Activated T-helper 1 cell treated with anti-CD3 and anti-CD28 coated beads, Interleukin-12 subunit alpha, Interleukin-12 subunit beta, Interleukin-2, Interleukin-4 antibody, amounts not matched to agents 30 ng/mL and 10 ng/mL and 1 ng/mL, durations not matched to agents 14 hours and 24 hours and 36 hours (primary cell): Measurements from ENCODE around the gene ZNF609. TPM values are rescaled to one million over a fixed set of nuclear protein-coding genes. Genes with fewer than 3 reads are reported as not detected.

Experiments used
- DNase-seq: peaks from one replicate; pipeline ENCODE4 v3.0.0; 2021; ENCODE audit warnings: low spot score
- H3K27ac Mint-ChIP-seq: one replicate; pipeline ENCODE4 v1.8.0; 2021; ENCODE audit warnings: mild to moderate bottlenecking, mixed read lengths
- H3K27me3 Mint-ChIP-seq: one replicate; pipeline ENCODE4 v1.8.0; 2022; ENCODE audit warnings: mild to moderate bottlenecking, moderate library complexity, mixed read lengths; ENCODE audit not compliant: insufficient read depth
- H3K36me3 Mint-ChIP-seq: one replicate; pipeline ENCODE4 v1.8.0; 2021; ENCODE audit warnings: low read depth, mixed read lengths
- H3K4me1 Mint-ChIP-seq: one replicate; pipeline ENCODE4 v1.8.0; 2021; ENCODE audit warnings: low read depth, mixed read lengths
- H3K4me3 Mint-ChIP-seq: one replicate; pipeline ENCODE4 v1.8.0; 2021; ENCODE audit warnings: mild to moderate bottlenecking, moderate library complexity, mixed read lengths
- H3K9me3 Mint-ChIP-seq: one replicate; pipeline ENCODE4 v1.8.0; 2021; ENCODE audit warnings: mixed read lengths
- intact Hi-C: fragments of 100-400 bp; cut with micrococcal nuclease; formaldehyde crosslinking; loops from one replicate; pipeline ENCODE4 v1.15.1; 2024
- total RNA-seq: library from RNA; stranded (reverse); gene quantifications from 2 replicates; pipeline ENCODE4 v1.2.3, GENCODE V29; 2022

Gene ZNF609
- total RNA-seq, 1 donor from 2014 or later = 65.4 TPM

DNA sequence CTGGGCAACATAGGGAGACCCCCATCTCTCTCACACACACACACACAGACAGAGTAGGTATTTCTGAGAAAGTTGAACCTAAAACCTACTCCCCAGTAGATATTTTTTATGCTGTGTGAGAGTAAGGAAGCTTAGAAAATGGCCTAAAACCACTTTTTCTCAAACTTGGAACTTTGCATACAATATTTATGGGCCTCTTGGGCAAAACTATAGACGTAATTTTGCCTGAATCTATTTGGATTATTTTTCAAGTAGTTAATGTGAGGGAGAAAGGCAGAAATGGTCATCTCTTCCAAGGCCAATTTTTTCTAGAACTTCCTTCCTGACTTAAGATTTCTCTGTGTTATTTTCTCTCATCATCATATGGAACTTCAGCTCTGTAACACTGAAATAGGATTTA lies 81.7 kb downstream of the ZNF609 start:
- H3K27ac Mint-ChIP-seq = no peak overlapping the region
- no peaks in the 10 kb centered on the region for H3K4me1 Mint-ChIP-seq
- no peak overlapping the region for H3K4me3 Mint-ChIP-seq
- no peak for DNase-seq
- no peaks in the 10 kb centered on the region for H3K27me3 Mint-ChIP-seq
- intact Hi-C loops = no loop called here
- H3K36me3 Mint-ChIP-seq = peaks cover 8% of the 10 kb centered on the region
- H3K9me3 Mint-ChIP-seq = no peaks in the 10 kb centered on the region

- Mint-ChIP-seq H3K27me3 (no peaks in the 10 kb centered on the region), H3K36me3 (peaks cover 10% of the 10 kb centered on the region), H3K4me3 (no peak overlapping the region), H3K9me3 (no peaks in the 10 kb centered on the region), H3K27ac (no peak overlapping the region), H3K4me1 (no peaks in the 10 kb centered on the region)
- no peak for DNase-seq
- intact Hi-C loops = no loop called here
Measured at GRCh38 chr15:64544450-64544849, 84.1 kb downstream of the ZNF609 start.

DNA sequence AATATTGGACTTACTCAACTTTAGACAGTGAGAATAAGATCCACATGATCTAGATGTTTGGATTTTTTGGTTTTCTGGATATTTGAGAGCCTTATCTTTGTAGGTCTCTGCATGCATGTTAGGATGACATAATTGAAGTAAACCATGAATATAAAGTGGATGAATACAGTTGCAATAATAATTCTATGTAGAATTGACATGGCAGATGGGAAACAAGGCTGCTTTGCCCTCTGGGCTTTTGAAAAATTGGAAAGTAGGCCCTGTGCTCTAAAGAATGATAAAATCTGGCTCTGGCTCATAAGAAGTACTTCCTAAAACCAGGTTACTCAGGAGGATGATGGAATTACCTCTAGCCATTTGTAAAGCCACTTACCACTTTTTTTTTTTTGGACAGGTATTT lies 86.9 kb downstream of the ZNF609 start:
- DNase-seq = no peak
- Mint-ChIP-seq H3K36me3 (peaks cover 8% of the 10 kb centered on the region), H3K4me3 (no peak overlapping the region), H3K9me3 (no peaks in the 10 kb centered on the region), H3K27ac (no peak overlapping the region), H3K4me1 (peaks cover 4% of the 10 kb centered on the region), H3K27me3 (no peaks in the 10 kb centered on the region)
- intact Hi-C loops = no loop called here

DNA sequence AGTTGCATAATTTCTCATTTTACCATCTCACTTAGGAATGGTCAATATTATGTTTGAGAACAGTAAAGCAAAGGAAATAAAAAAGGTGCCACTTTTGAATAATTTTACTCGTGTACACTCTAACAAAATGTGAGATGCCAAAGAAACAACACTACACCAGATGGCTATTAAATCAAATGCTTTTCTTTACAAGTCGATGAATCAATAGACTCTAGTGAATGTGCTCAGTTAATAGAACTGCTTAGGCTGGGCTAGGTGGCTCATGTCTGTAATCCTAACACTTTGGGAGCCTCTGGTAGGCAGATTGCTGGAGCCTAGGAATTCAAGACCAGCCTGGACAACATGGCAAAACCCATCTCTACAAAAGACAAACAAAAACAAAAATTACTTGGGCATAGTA lies 87.9 kb downstream of the ZNF609 start:
- Mint-ChIP-seq H3K27ac (no peak overlapping the region), H3K36me3 (peaks cover 4% of the 10 kb centered on the region), H3K4me1 (peaks cover 4% of the 10 kb centered on the region), H3K4me3 (no peak overlapping the region), H3K9me3 (no peaks in the 10 kb centered on the region), H3K27me3 (no peaks in the 10 kb centered on the region)
- no peak for DNase-seq
- intact Hi-C loops = no loop called here

GRCh38 chr15:64549860-64550259 lies 89.5 kb downstream of the ZNF609 start:
- intact Hi-C loops = no loop called here
- Mint-ChIP-seq H3K4me3 (no peak overlapping the region), H3K36me3 (peaks cover 4% of the 10 kb centered on the region), H3K27me3 (no peaks in the 10 kb centered on the region), H3K9me3 (no peaks in the 10 kb centered on the region), H3K27ac (no peak overlapping the region), H3K4me1 (peaks cover 4% of the 10 kb centered on the region)
- no peak for DNase-seq

DNA sequence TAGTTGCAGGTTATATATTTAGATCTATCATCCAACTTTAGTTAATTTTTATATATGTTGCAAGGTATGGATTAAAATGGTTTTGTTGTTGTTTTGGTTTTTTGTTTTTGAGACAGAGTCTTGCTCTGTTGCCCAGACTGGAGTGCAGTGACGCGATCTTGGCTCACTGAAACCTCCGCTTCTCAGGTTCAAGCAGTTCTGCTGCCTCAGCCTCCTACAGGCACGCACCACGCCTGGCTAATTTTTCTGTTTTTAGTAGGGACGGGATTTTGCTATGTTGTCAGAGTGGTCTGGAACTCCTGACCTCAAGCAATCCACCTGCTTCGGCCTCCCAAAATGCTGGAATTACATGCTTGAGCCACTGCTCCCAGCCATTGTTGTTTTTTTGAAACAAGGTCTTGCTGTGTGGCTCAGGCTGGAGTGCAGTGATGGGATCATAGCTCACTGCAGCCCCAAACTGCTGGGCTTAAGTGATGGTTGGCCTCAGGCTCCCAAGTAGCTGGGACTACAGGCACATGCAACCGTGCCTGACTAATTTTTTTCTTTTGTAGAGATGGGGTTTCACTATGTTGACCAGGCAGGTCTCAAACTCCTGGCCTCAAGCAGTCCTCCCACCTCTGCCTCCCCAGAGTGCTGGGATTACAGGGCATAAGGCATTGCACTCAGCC lies 92.0 kb downstream of the ZNF609 start:
- no peaks in the 10 kb centered on the region for H3K9me3 Mint-ChIP-seq
- H3K4me1 Mint-ChIP-seq = peaks cover 4% of the 10 kb centered on the region
- intact Hi-C loops = no loop called here
- H3K27me3 Mint-ChIP-seq = no peaks in the 10 kb centered on the region
- H3K36me3 Mint-ChIP-seq = peaks cover 2% of the 10 kb centered on the region
- DNase-seq = no peak
- no peak overlapping the region for H3K4me3 Mint-ChIP-seq
- H3K27ac Mint-ChIP-seq = no peak overlapping the region

- H3K27me3 Mint-ChIP-seq = no peaks in the 10 kb centered on the region
Measured at GRCh38 chr15:64558460-64559179, 98.2 kb downstream of the ZNF609 start.

GRCh38 chr15:64559243-64559642 lies 98.9 kb downstream of the ZNF609 start:
- no peak for DNase-seq
- Mint-ChIP-seq H3K36me3 (peaks cover 14% of the 10 kb centered on the region), H3K4me1 (peaks cover 26% of the 10 kb centered on the region), H3K9me3 (no peaks in the 10 kb centered on the region), H3K27ac (no peak overlapping the region), H3K27me3 (no peaks in the 10 kb centered on the region), H3K4me3 (no peak overlapping the region)
- intact Hi-C loops = no loop called here

More at GRCh38 chr15:64558460-64559179, 98.2 kb downstream of the ZNF609 start:
- Mint-ChIP-seq H3K4me1 (peaks cover 26% of the 10 kb centered on the region), H3K9me3 (no peaks in the 10 kb centered on the region), H3K4me3 (no peak overlapping the region), H3K36me3 (peaks cover 14% of the 10 kb centered on the region), H3K27ac (no peak overlapping the region)
- intact Hi-C loops = no loop called here
- no peak for DNase-seq

- H3K27me3 Mint-ChIP-seq = no peaks in the 10 kb centered on the region
- peaks cover 17% of the 10 kb centered on the region for H3K36me3 Mint-ChIP-seq
- no peaks in the 10 kb centered on the region for H3K9me3 Mint-ChIP-seq
- no peak for DNase-seq
- no peak overlapping the region for H3K4me3 Mint-ChIP-seq
- H3K4me1 Mint-ChIP-seq = peaks cover 26% of the 10 kb centered on the region
- no peak overlapping the region for H3K27ac Mint-ChIP-seq
- intact Hi-C loops = no loop called here
Measured at GRCh38 chr15:64560501-64560900, 100.1 kb downstream of the ZNF609 start.

- Mint-ChIP-seq H3K36me3 (peaks cover 17% of the 10 kb centered on the region), H3K4me1 (peaks cover 26% of the 10 kb centered on the region), H3K27ac (no peak overlapping the region), H3K27me3 (no peaks in the 10 kb centered on the region), H3K9me3 (no peaks in the 10 kb centered on the region), H3K4me3 (no peak overlapping the region)
- intact Hi-C loops = no loop called here
- no peak for DNase-seq
Measured at GRCh38 chr15:64560998-64561397, 100.6 kb downstream of the ZNF609 start.

GRCh38 chr15:64562003-64562640 lies 101.7 kb downstream of the ZNF609 start:
- no peak overlapping the region for H3K27ac Mint-ChIP-seq
- H3K27me3 Mint-ChIP-seq = no peaks in the 10 kb centered on the region
- intact Hi-C loops = no loop called here
- peaks cover 21% of the 10 kb centered on the region for H3K36me3 Mint-ChIP-seq
- H3K4me3 Mint-ChIP-seq = no peak overlapping the region
- no peak for DNase-seq
- H3K9me3 Mint-ChIP-seq = no peaks in the 10 kb centered on the region
- H3K4me1 Mint-ChIP-seq = peaks cover 31% of the 10 kb centered on the region

DNA sequence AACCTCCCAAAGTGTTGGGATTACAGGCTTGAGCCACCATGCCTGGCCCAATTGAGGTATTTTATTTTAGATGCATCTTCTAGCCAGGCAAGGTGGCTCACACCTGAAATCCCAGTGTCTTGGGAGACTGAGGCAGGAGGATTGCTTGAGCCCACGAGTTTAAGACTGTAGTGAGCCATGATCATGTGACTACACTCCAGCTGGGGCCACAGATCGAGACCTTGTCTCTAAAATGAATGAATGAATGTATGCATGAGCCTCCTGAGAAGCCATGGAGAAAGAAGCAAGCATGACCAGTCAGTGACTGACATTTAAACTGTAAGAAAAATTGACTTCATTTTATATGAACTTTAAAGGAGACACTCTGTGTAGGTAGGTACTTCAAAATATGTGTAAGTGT lies 105.7 kb downstream of the ZNF609 start:
- H3K36me3 Mint-ChIP-seq = peaks cover 27% of the 10 kb centered on the region
- H3K9me3 Mint-ChIP-seq = no peaks in the 10 kb centered on the region
- peaks cover 38% of the 10 kb centered on the region for H3K4me1 Mint-ChIP-seq
- H3K27ac Mint-ChIP-seq = no peak overlapping the region
- no peak for DNase-seq
- intact Hi-C loops = no loop called here
- no peaks in the 10 kb centered on the region for H3K27me3 Mint-ChIP-seq
- H3K4me3 Mint-ChIP-seq = no peak overlapping the region
